IPS-15b (cell line): Measurements from ENCODE around the gene TAB2.

ENCODE experiments used
- H3K27me3 ChIP-seq: one replicate; pipeline ENCODE4 v1.6.1; 2013; ENCODE audit warnings: low read length; ENCODE audit not compliant: control insufficient read depth, insufficient read depth
- H3K36me3 ChIP-seq: one replicate; pipeline ENCODE4 v1.6.1; 2013; ENCODE audit warnings: low read length; ENCODE audit not compliant: control insufficient read depth, insufficient read depth
- H3K4me1 ChIP-seq: one replicate; pipeline ENCODE4 v1.6.1; 2013; ENCODE audit warnings: mild to moderate bottlenecking, low read length; ENCODE audit not compliant: control insufficient read depth, insufficient read depth
- H3K4me3 ChIP-seq: one replicate; pipeline ENCODE4 v1.5.1; 2013; ENCODE audit warnings: low read depth, low read length
- H3K9ac ChIP-seq: one replicate; pipeline ENCODE4 v1.6.1; 2013; ENCODE audit warnings: low read depth, mild to moderate bottlenecking, low read length
- H3K9me3 ChIP-seq: one replicate; pipeline ENCODE4 v1.6.1; 2013; ENCODE audit warnings: mild to moderate bottlenecking, low read length; ENCODE audit not compliant: control insufficient read depth, insufficient read depth

The TAB2 gene

GRCh38 chr6:149325648-149326236 is 8.2 kb downstream of the TAB2 start:
- no peaks in the 10 kb centered on the region for H3K9me3 ChIP-seq
- no peaks in the 10 kb centered on the region for H3K27me3 ChIP-seq
- peaks cover 21% of the 10 kb centered on the region for H3K4me1 ChIP-seq
- H3K4me3 ChIP-seq: no peak overlapping the region
- H3K36me3 ChIP-seq: no peaks in the 10 kb centered on the region
- no peak overlapping the region for H3K9ac ChIP-seq

DNA sequence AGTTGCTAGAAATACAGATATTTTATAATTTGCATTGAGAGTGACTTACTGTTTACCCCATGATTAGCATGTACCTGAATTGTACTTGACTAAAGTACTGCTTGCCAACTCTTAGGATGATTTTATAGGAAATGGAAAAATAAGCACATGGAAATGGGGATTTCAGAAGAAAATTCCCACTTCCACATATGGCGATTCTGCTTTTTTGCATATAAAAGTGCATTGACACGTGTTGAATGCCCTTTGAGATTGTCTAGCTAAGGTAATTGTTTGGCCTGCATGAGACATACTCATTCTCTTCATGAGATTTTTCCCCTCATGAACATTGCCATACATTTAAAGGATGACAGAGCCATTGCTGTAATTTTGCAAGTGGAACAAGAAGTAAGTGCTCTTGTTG is 10.1 kb downstream of the TAB2 start:
- Histone ChIP-seq H3K4me1 (peaks cover 31% of the 10 kb centered on the region), H3K36me3 (no peaks in the 10 kb centered on the region), H3K9ac (no peak overlapping the region), H3K4me3 (no peak overlapping the region), H3K27me3 (no peaks in the 10 kb centered on the region), H3K9me3 (no peaks in the 10 kb centered on the region)

- no peaks in the 10 kb centered on the region for H3K9me3 ChIP-seq
- H3K4me3 ChIP-seq: no peak overlapping the region
- H3K36me3 ChIP-seq: no peaks in the 10 kb centered on the region
- peaks cover 33% of the 10 kb centered on the region for H3K4me1 ChIP-seq
- no peaks in the 10 kb centered on the region for H3K27me3 ChIP-seq
- H3K9ac ChIP-seq: no peak overlapping the region
These were observed 10.6 kb downstream of the TAB2 start for GRCh38 chr6:149328083-149328482.

GRCh38 chr6:149329529-149329928 is 12.0 kb downstream of the TAB2 start:
- H3K4me1 ChIP-seq: peaks cover 34% of the 10 kb centered on the region
- H3K4me3 ChIP-seq: no peak overlapping the region
- H3K9me3 ChIP-seq: no peaks in the 10 kb centered on the region
- no peaks in the 10 kb centered on the region for H3K27me3 ChIP-seq
- no peaks in the 10 kb centered on the region for H3K36me3 ChIP-seq
- no peak overlapping the region for H3K9ac ChIP-seq

- Histone ChIP-seq H3K36me3 (no peaks in the 10 kb centered on the region), H3K9me3 (no peaks in the 10 kb centered on the region), H3K9ac (no peak overlapping the region), H3K4me1 (peaks cover 39% of the 10 kb centered on the region), H3K27me3 (no peaks in the 10 kb centered on the region), H3K4me3 (no peak overlapping the region)
These were observed 12.6 kb downstream of the TAB2 start for GRCh38 chr6:149330133-149330532.

DNA sequence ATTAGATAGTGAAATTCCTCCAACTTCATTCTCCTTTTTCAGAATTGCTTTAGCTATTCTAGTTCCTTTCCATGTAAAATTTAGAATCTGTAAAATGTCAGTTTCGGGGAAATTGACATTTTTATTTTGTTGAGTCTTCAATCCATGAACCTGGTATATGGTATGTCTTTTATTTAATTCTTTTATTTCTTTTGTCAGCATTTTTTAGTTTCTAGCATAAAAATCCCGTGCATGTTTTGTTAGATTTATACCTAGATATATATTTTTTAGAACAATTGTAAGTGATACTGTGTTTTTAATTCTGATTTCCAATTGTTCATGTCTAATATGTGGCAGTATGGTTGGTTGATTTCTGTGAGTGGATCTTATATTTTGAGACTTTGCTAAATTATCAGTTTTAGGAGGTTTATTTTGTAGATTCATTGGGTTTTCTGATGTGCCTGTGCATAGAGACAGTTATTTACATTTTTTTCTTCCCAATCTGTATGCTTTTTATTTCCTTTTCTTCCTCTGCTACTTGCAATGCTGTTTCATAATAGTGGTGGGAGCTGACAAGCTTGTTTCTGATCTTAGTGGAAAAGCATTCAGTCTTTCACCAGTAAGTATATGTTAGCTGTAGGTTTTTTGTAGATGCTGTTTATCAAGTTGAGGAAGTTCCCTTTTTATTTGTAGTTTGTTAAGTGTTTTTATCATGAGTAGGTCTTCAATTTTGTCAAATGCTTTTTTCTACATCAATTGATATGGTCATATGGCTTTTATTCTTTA is 13.7 kb downstream of the TAB2 start:
- no peak overlapping the region for H3K9ac ChIP-seq
- no peak overlapping the region for H3K4me3 ChIP-seq
- H3K36me3 ChIP-seq: no peaks in the 10 kb centered on the region
- peaks cover 48% of the 10 kb centered on the region for H3K4me1 ChIP-seq
- H3K9me3 ChIP-seq: no peaks in the 10 kb centered on the region
- no peaks in the 10 kb centered on the region for H3K27me3 ChIP-seq

- Histone ChIP-seq H3K36me3 (no peaks in the 10 kb centered on the region), H3K9me3 (no peaks in the 10 kb centered on the region), H3K4me1 (peaks cover 53% of the 10 kb centered on the region), H3K9ac (no peak overlapping the region), H3K27me3 (no peaks in the 10 kb centered on the region), H3K4me3 (no peak overlapping the region)
These were observed 14.4 kb downstream of the TAB2 start for GRCh38 chr6:149331871-149332270.

DNA sequence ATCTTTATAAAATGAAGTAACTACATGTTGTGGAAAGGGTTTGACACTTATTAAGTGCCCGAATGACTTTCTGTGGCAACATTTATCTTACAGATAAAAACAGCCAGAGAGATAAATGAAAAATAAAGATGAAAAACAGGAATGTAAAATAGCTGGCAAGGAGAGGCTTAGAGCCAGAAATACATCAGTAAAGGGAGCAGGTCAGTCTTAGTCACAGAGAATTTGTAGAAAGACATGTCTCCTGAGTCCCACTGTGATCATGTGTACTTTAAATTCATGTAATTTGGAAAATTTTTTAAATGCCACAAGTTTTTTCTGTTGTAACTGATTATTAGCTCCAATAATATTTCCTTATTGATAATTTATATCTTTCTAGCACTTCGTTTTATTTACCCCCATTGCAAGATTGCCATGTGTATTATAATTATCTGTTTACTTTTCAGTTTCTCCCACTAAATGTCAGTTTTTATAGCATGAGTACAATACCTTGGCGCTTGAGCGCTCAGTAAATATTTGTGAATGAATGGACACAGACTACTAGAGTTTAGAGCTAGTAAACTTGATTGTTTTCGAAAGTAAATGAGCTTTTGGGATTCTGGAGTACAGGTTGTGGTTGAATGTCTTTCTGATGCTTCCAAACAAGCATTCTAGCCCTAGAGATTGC is 15.2 kb downstream of the TAB2 start:
- no peak overlapping the region for H3K4me3 ChIP-seq
- H3K4me1 ChIP-seq: peaks cover 53% of the 10 kb centered on the region
- no peak overlapping the region for H3K9ac ChIP-seq
- no peaks in the 10 kb centered on the region for H3K36me3 ChIP-seq
- no peaks in the 10 kb centered on the region for H3K9me3 ChIP-seq
- H3K27me3 ChIP-seq: no peaks in the 10 kb centered on the region

GRCh38 chr6:149333266-149333620 is 15.7 kb downstream of the TAB2 start:
- H3K4me1 ChIP-seq: peaks cover 53% of the 10 kb centered on the region

GRCh38 chr6:149334201-149334600 is 16.7 kb downstream of the TAB2 start:
- Histone ChIP-seq H3K9ac (no peak overlapping the region), H3K4me1 (peaks cover 46% of the 10 kb centered on the region), H3K9me3 (no peaks in the 10 kb centered on the region), H3K36me3 (no peaks in the 10 kb centered on the region), H3K4me3 (no peak overlapping the region), H3K27me3 (no peaks in the 10 kb centered on the region)

More at GRCh38 chr6:149333266-149333620, 15.7 kb downstream of the TAB2 start:
- H3K9ac ChIP-seq: no peak overlapping the region
- H3K27me3 ChIP-seq: no peaks in the 10 kb centered on the region
- no peaks in the 10 kb centered on the region for H3K9me3 ChIP-seq
- no peak overlapping the region for H3K4me3 ChIP-seq
- H3K36me3 ChIP-seq: no peaks in the 10 kb centered on the region

DNA sequence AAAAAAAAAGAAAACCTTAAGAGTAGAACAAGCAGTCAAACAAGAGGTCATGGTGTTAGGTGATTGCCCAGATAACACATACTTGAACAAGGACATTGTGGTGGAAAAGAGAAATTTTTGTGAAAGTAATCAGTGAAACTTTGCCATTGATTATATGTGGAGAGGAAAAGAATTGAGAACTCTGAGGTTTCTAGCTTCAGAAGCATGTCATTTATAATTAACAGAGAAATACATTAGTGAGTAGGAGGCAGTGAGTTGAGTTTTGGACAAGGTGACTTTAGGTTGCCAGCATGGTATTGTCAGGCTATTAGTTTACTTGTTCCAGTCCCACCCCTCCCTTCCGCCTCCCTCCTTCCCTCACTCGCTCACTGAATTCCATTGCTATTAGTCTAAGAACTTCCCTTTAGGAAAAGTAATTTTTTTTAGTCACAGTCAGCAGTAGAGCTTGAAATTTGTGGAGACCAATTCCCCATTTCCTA is 17.2 kb downstream of the TAB2 start:
- peaks cover 43% of the 10 kb centered on the region for H3K4me1 ChIP-seq
- H3K36me3 ChIP-seq: no peaks in the 10 kb centered on the region
- H3K9me3 ChIP-seq: no peaks in the 10 kb centered on the region
- no peaks in the 10 kb centered on the region for H3K27me3 ChIP-seq
- H3K9ac ChIP-seq: no peak overlapping the region
- H3K4me3 ChIP-seq: no peak overlapping the region
